NT2/D1 (cell line): ENCODE measurements around the gene ST6GALNAC2.

Source experiments
- DNase-seq: peaks from one replicate; pipeline ENCODE4 v3.0.0-alpha.2; 2011; ENCODE audit warnings: low read depth, low spot score
- H3K27me3 ChIP-seq: 2 replicates; pipeline ENCODE4 v1.6.0; 2011; ENCODE audit warnings: mild to moderate bottlenecking; ENCODE audit not compliant: insufficient read length, insufficient read depth
- H3K36me3 ChIP-seq: 2 replicates; pipeline ENCODE4 v1.6.1; 2011; ENCODE audit warnings: mild to moderate bottlenecking, low read length, mixed read lengths; ENCODE audit not compliant: insufficient read depth, insufficient read length
- H3K4me1 ChIP-seq: 2 replicates; pipeline ENCODE4 v1.5.1; 2011; ENCODE audit not compliant: insufficient read depth, insufficient read length
- H3K4me3 ChIP-seq: 2 replicates; pipeline ENCODE4 v1.5.1; 2011; ENCODE audit warnings: low read depth; ENCODE audit not compliant: insufficient read length
- H3K9ac ChIP-seq: 2 replicates; pipeline ENCODE4 v1.6.0; 2011; ENCODE audit warnings: low read depth; ENCODE audit not compliant: insufficient read length
- H3K9me3 ChIP-seq: 2 replicates; pipeline ENCODE4 v1.5.1; 2011; ENCODE audit warnings: mild to moderate bottlenecking, low read length; ENCODE audit not compliant: insufficient read depth
- SUZ12 ChIP-seq: IDR thresholded peaks from 2 replicates; pipeline ENCODE4 v1.6.1; 2011; ENCODE audit not compliant: insufficient read length, insufficient read depth; ENCODE audit errors: extremely low read depth
- YY1 ChIP-seq: IDR thresholded peaks from 2 replicates; pipeline ENCODE4 v1.6.1; 2011; ENCODE audit not compliant: insufficient read length, insufficient read depth
- ZNF274 ChIP-seq: IDR thresholded peaks from 2 replicates; pipeline ENCODE4 v1.6.1; 2011; ENCODE audit warnings: mild to moderate bottlenecking, low read depth, low read length

Gene ST6GALNAC2

DNA sequence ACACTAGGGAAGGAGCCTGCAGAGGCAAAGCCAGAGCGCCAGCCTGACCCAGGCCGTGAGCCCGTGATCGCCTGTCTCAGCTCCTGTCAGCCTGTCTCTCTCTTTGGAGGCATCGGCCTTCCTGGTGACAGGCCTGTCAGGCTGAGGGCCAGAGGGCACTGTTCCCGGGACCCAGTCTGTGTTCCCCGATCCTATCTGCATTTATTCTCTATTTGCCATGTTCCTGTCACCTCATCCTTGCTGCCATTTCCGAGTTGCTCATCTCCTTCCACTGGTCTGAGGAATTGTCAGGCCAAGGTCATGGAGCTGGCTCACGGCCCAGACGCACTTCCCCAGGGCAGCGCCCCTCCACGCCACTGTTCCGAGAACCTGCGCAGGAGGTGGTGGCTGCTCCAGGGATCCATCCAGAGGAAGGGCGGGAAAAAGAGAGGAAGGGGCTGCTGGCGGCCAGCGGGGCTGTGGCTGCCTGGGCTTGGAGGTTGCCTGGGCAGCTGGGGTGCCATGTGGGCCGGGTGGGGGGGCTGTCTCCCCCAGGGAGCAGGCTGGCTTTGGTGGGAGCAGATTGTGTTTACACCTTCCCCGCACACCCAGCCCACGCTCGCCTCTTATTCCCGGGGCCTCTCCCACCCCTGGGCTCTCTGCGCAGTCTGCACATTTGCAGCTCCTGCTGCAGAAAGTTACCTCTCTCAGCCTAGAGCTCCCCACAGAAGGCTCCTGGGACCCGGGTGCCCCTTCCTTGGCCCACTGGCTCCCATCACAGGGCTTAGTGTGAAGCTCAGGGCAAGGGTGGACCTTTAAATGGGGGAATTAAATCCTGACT, 40.9 kb downstream of the ST6GALNAC2 start:
- TF ChIP-seq ZNF274 = no peak
- no peak for TF ChIP-seq SUZ12
- no peak for TF ChIP-seq YY1
- DNase-seq = no peak
- Histone ChIP-seq H3K4me1 (peaks cover 27% of the 10 kb centered on the region), H3K4me3 (no peak overlapping the region), H3K9me3 (no peaks in the 10 kb centered on the region), H3K36me3 (no peaks in the 10 kb centered on the region), H3K27me3 (peaks cover 2% of the 10 kb centered on the region), H3K9ac (peak overlapping the region; percentile 39)

GRCh38 chr17:76543826-76544545, 41.7 kb downstream of the ST6GALNAC2 start:
- H3K36me3 ChIP-seq = no peaks in the 10 kb centered on the region
- no peak for TF ChIP-seq SUZ12
- TF ChIP-seq ZNF274 = no peak
- no peak for TF ChIP-seq YY1
- peaks cover 28% of the 10 kb centered on the region for H3K4me1 ChIP-seq
- H3K27me3 ChIP-seq = peaks cover 10% of the 10 kb centered on the region
- no peaks in the 10 kb centered on the region for H3K9me3 ChIP-seq
- no peak overlapping the region for H3K4me3 ChIP-seq
- no peak for DNase-seq
- peak overlapping the region; percentile 33 for H3K9ac ChIP-seq

GRCh38 chr17:76543482-76543825, 42.2 kb downstream of the ST6GALNAC2 start:
- peaks cover 33% of the 10 kb centered on the region for H3K4me1 ChIP-seq
- no peak for DNase-seq
- H3K4me3 ChIP-seq = no peak overlapping the region
- H3K9me3 ChIP-seq = no peaks in the 10 kb centered on the region
- H3K27me3 ChIP-seq = peaks cover 15% of the 10 kb centered on the region
- H3K36me3 ChIP-seq = no peaks in the 10 kb centered on the region
- TF ChIP-seq ZNF274 (no peak), SUZ12 (no peak), YY1 (no peak)
- H3K9ac ChIP-seq = peak overlapping the region; percentile 33

DNA sequence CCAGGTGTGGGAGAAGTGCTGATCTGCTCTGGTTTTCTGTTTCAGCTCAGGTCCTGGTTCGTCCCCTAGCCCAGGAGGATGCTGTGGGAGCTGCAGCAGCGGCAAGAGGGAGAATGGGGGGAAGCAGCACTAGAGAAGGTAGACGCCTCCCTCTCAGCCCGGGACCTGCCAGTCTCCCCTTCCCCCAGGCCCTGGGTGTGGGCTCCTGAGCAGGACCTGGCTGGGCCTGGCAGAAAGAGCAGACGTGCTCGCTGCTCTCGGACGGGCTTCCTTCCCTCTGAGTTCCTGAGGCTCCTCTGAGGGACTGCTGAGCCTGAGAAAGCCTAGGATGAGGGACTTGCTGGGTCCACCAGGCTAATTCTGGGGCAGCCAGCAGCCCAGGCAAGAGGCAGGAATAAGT, 42.7 kb downstream of the ST6GALNAC2 start:
- peaks cover 20% of the 10 kb centered on the region for H3K27me3 ChIP-seq
- no peaks in the 10 kb centered on the region for H3K9me3 ChIP-seq
- peaks cover 33% of the 10 kb centered on the region for H3K4me1 ChIP-seq
- no peak for TF ChIP-seq SUZ12
- TF ChIP-seq YY1 = no peak
- TF ChIP-seq ZNF274 = no peak
- no peak overlapping the region for H3K9ac ChIP-seq
- no peak overlapping the region for H3K4me3 ChIP-seq
- no peak for DNase-seq
- H3K36me3 ChIP-seq = no peaks in the 10 kb centered on the region

DNA sequence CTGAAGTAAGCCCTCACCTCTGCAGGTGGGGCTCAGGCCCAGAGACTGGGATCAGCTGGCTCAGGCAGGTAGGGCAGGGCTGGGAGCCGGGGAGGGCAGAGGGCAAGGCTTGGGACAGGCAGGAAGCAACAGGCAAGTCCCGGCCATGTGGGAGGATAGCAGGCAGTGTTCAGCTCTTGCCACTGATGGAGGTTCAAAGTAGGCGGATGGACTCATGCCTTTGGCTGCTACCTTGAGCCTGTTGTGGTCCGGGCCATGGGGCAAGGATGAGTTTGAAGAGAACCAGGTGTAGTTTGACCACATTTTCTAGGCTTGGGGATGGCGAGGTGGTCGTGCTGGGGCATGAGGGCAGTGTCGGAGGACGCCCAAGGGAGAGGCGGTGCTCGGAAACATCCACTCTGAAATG, 43.1 kb downstream of the ST6GALNAC2 start:
- TF ChIP-seq YY1 = no peak
- TF ChIP-seq SUZ12 = no peak
- TF ChIP-seq ZNF274 = no peak
- peaks cover 33% of the 10 kb centered on the region for H3K4me1 ChIP-seq
- H3K27me3 ChIP-seq = peaks cover 22% of the 10 kb centered on the region

GRCh38 chr17:76541739-76542454, 43.8 kb downstream of the ST6GALNAC2 start:
- H3K9ac ChIP-seq = no peak overlapping the region
- no peaks in the 10 kb centered on the region for H3K9me3 ChIP-seq
- peaks cover 32% of the 10 kb centered on the region for H3K4me1 ChIP-seq
- H3K36me3 ChIP-seq = no peaks in the 10 kb centered on the region
- no peak for DNase-seq
- no peak overlapping the region for H3K4me3 ChIP-seq
- H3K27me3 ChIP-seq = peaks cover 26% of the 10 kb centered on the region
- TF ChIP-seq YY1 = no peak
- TF ChIP-seq SUZ12 = no peak
- no peak for TF ChIP-seq ZNF274

More for the DNA sequence above, 43.1 kb downstream of the ST6GALNAC2 start:
- no peaks in the 10 kb centered on the region for H3K9me3 ChIP-seq
- no peak for DNase-seq
- H3K9ac ChIP-seq = no peak overlapping the region
- H3K4me3 ChIP-seq = no peak overlapping the region
- H3K36me3 ChIP-seq = no peaks in the 10 kb centered on the region
